GM19452 (cell line): ENCODE data around the gene ST6GALNAC3.
A peak's percentile ranks its signal among the peaks of the same experiment; 100 is the strongest.

Source experiments
- ATAC-seq: cut with Tn5 transposase; IDR thresholded peaks from one replicate; pipeline ENCODE4 v1.9.1; 2021; ENCODE audit not compliant: unreplicated experiment

ST6GALNAC3 gene

DNA sequence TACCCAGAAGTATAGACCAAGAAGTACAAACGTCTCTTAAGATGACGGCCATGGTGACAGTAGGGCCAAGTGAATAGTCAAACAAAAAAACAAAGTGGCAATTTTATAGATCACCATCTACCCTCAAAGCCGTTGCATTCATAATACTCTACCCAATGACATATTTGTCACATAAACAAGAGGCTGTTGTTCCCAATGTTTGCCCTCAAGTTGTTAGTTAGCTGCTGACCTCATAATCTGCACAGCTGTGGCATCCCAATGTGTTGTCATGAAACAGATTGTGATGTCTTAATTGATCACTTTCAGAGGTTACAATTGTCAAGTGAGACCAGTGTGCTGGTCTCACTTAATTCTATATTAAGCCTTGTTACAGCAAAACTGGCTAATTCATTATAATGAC lies 333.8 kb downstream of the ST6GALNAC3 start:
- no peak for ATAC-seq

GRCh38 chr1:76410499-76410898 lies 336.0 kb downstream of the ST6GALNAC3 start:
- no peak for ATAC-seq

- ATAC-seq: no peak
Observed at GRCh38 chr1:76418531-76418930, 344.0 kb downstream of the ST6GALNAC3 start.

DNA sequence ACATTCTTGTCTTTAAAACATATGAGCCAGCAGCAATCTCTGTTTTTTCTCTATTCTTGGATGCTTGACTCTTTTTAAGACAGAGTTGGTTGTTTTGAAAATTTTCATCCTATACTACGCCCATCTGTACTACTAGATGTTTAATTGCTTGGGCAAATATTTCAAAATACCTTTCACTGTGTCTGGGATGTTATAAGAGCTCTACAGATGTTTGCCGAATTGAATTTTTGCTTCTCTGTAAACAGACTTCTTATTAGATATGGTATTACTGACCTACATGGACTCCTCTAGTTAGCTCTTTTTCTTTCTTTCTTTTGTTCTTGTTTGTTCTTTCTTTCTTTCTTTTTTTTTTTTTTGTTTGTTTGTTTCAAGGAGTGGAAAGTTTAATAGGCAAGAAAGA lies 345.1 kb downstream of the ST6GALNAC3 start:
- no peak for ATAC-seq

- ATAC-seq: peak; percentile 73
Observed at GRCh38 chr1:76425201-76426145, 350.9 kb downstream of the ST6GALNAC3 start.

GRCh38 chr1:76426606-76427005 lies 352.1 kb downstream of the ST6GALNAC3 start:
- no peak for ATAC-seq

GRCh38 chr1:76428028-76428427 lies 353.5 kb downstream of the ST6GALNAC3 start:
- ATAC-seq: no peak

GRCh38 chr1:76430531-76430930 lies 356.0 kb downstream of the ST6GALNAC3 start:
- ATAC-seq: no peak

- no peak for ATAC-seq
Observed at GRCh38 chr1:76433526-76433925, 359.0 kb downstream of the ST6GALNAC3 start.

GRCh38 chr1:76443217-76443616 lies 368.7 kb downstream of the ST6GALNAC3 start:
- ATAC-seq: no peak

DNA sequence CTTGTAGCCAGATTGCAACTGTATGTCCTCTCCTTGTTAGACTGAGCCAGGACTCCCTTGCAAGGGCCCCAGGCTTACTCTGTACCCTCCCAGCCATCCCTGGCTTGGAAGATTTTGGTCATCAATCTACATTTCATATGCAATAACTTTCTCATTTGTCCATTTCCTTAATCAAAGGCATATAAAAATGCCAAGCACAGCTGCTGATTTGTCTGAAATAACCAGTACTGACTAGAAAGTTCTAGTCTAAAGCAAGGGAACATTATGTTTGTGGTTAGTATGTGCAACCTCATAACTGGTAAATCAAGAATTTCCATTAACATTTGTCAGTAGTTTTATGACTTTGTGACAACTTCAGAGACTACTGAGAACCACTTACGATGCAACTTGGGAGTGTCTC lies 370.2 kb downstream of the ST6GALNAC3 start:
- ATAC-seq: no peak

GRCh38 chr1:76450229-76450628 lies 375.7 kb downstream of the ST6GALNAC3 start:
- ATAC-seq: no peak

DNA sequence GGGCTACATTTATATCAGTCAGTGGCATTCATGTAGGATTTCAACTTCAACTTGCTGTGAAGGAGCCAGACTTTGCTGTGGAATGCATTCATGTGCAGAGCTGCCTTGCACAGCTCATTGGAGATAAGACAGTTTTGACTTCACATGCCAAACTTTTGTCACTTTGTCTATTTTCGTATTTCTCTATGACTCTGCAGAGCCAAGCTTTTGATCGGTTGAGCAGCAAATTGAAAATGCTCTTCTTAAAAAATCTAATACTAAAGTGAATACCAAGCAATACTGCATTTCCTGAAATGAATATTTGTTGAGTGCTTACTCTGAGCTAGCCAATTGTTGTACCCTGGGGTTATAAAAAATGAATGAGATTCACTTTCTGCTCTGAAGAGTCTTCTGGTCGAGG lies 388.7 kb downstream of the ST6GALNAC3 start:
- ATAC-seq: no peak

- ATAC-seq: no peak
Observed at GRCh38 chr1:76463849-76464248, 389.3 kb downstream of the ST6GALNAC3 start.

DNA sequence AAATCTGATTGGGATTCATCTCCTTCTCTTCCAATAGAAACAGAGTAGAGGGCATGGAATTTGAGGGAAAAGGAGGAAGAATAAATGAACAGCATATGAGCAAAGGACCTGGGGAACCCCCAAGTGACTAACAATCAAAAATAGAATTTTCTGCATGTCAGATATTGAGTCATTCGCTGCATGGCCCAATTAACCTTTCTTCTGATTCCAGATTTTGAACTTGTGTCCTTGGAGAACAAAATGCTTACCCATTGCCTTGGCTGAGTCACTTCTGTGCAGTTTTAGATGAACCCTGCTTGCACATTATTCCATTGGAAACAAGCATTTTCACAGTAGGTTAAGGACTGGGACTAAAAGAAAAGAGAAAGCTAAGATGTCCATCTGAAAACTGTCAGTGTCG lies 390.5 kb downstream of the ST6GALNAC3 start:
- no peak for ATAC-seq

- no peak for ATAC-seq
Observed at GRCh38 chr1:76470166-76470565, 395.6 kb downstream of the ST6GALNAC3 start.

GRCh38 chr1:76471536-76471935 lies 397.0 kb downstream of the ST6GALNAC3 start:
- no peak for ATAC-seq

DNA sequence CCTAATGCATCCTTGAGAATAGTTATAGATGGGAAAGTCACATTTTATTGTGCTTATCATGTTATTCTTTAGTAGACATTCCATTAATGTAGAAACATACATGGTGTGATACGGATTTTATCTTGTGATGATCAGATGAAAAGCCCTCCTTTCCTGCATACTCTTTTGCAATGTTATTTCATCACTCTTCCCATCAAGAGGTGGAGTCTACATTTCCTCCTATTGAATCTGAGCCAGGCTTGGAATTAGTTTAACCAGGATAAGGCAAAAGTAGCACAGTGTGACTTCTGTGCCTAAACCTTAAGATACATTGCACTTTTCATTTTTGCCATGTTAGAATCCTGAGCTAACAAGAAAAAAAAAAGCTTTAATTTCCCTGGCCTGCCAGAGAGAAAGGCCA lies 399.0 kb downstream of the ST6GALNAC3 start:
- no peak for ATAC-seq

GRCh38 chr1:76474922-76475321 lies 400.4 kb downstream of the ST6GALNAC3 start:
- ATAC-seq: no peak

DNA sequence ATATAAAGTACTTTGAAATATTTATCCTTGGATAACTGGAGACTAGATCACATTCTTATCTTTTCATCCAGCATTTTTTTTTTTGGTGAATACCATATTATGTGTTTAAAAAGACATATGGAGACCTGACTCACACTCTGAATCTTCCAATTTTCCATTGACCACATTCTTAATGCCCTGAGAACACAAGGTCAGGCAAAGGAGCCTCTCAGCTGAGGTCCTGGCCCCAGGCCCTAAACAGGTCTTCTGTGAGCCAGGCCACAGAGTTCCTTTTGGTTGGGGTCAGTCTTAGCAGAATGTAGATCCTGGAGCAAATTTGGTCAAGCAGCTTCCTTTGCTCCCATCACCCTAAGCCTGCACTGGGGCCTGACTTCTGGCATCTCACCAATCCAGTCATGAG lies 402.6 kb downstream of the ST6GALNAC3 start:
- no peak for ATAC-seq

DNA sequence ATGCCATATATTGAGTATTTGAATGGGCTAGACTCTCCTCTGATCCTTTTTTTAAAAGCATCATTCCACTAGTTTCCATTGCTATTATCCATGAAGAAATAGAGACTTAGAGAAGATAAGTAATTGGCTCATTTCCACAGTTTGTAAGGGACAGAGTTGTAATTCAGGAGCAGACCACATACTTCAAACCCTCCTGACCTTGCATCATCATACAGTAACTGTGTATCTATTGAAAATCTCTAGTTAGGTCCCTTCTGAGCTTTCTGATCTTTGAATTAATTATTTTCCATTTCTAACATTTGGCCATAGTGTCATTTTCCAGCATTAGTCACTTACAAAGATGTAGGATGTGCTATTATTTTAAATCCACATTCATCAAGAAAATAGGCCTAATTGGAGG lies 406.3 kb downstream of the ST6GALNAC3 start:
- no peak for ATAC-seq

- ATAC-seq: no peak
Observed at GRCh38 chr1:76481672-76482071, 407.1 kb downstream of the ST6GALNAC3 start.

- ATAC-seq: no peak
Observed at GRCh38 chr1:76482272-76482671, 407.7 kb downstream of the ST6GALNAC3 start.
